ENCODE measurements around the gene OGFRL1.

The OGFRL1 gene

DNA sequence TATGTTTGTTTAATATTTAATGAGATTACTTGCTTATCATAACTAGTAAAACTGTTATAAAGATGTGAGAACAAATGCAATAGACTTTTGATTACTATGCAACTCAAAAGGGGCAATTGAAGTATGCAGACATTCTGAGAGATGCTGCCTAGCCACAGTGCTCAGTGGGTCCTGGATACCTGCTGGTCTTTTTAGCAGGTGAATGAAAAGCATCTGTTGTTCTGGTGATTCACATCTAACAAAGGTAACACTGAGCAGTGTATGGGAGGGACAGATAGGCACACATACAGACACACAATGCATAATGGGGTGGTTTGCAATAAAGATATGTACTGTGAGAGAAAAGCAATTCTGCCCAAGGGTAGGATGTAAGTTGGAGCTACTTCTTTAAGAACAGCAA lies 46.9 kb downstream of the OGFRL1 start:
- no peak for DNase-seq

DNA sequence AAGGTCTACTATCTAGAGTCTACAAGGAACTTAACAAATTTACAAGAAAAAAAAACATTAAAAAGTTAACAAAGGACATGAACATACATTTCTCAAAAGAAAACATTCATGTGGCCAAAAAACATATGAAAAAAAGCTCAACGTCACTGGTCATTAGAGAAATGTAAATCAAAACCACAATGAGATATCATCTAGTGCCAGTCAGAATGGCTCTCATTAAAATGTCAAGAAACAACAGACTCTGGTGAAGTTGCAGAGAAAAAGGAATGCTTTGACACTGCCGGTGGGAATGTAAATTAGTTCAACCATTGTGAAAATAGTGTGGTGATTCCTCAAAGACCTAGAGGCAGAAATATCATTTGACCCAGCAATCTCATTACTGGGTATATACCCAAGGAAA lies 48.3 kb downstream of the OGFRL1 start:
- DNase-seq: no peak

DNA sequence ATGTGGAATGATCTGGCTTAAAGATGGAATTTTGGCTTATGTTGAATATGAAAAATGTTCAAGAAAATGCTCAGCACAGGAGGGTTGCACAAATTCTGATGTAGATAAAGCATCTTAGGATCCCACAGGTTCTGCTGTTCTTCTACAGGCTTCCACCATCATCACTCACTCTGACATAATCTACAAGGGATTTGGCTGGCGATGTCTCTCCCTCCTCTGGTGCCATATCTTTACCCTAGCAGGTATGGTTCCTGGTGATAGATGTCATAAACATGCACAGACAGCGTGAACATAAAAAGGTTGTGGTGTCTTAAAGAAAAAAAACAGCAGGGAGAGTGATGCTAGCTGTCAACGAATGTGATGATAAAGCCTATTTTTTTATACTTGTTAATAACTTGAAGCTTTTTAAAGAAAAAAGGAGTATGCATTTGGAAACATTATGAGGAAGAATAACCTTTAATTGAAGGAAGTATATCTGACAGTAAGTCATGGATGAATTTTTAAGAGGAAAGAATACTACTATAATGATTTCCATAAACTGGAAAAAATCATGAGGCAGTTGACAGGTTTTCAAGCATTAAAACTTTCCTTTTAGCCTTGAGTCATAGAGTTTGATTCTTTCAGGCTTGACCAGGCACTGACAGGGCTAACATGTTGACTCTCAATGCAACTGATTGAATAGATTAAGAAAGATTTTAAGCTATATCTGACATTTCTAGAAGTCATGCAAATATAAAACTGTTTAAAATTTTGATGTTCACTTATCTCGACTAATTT lies 50.1 kb downstream of the OGFRL1 start:
- no peak for DNase-seq

DNA sequence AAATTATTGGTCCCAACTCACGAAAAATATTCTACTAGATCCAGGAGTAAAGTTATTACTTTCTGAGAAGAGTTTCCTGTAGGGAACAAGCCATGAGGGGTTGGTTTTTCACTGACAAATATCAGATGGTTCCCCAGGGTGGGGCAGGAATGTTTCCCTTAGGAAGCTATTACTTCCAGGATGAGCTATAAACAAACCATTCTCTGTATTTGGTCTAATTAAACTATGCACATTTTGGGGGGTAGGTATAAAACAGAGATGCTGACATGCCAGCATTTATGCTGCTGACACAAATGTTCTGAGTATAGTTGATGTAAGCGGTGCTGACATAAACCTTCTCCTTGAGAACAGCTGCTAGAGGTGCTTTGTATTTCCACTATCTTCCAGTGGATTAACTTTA lies 54.2 kb downstream of the OGFRL1 start:
- DNase-seq: no peak

DNA sequence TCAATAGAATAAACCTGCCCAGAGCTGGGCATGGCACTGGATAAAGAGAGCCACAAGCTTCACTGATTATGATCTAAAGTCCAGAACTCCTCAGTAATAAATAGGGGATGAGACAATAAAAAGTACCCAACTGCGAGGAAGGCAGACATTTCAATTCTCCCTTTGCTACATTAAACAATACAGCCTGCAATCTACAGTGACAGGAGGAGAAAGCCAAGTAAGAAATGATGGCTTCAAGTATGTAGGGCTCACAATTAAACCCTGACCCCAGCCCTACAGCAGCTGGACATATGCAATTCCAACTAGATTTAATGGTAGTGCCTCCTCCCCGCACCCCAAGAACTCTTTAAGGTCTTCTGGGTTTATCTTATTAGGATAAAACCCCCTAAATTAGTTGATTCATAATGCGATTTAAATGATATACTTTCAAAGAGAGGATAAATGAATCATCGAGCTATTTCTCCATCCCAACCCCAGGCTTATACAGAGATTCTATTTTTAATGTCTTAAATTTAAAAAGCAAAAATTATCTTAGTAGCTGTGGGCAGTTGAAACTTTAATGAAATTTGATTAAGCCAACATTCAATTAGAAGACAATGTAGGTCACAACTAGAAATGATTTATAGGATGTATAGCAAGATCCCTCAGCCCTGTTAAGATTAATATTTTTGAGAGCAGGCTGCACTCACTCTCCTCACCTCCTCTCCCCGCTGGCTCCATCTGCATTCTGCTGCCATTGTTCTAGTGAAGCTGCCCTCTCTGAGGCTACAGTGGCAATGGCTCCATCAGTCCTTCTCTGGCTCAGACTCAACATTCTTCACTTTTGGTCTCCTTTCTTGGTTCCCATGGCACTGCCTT lies 57.1 kb downstream of the OGFRL1 start:
- DNase-seq: no peak

DNA sequence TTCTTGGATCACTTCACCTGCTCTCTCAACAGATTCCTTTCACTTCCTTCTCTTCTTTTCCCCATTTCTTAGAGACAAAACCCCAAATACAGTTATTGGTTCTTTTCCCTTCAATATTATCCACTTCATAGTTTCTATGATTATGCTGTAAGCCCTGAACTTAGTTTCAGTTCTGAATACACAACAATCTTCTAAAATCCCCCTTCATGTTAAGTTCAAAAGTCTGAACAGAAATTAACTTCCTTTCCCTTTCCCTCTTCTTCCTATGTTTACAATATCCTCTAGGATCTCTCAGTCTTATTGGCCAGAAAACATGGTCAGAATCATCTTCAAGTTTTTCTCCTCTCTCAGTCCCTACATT lies 57.7 kb downstream of the OGFRL1 start:
- DNase-seq: no peak

DNA sequence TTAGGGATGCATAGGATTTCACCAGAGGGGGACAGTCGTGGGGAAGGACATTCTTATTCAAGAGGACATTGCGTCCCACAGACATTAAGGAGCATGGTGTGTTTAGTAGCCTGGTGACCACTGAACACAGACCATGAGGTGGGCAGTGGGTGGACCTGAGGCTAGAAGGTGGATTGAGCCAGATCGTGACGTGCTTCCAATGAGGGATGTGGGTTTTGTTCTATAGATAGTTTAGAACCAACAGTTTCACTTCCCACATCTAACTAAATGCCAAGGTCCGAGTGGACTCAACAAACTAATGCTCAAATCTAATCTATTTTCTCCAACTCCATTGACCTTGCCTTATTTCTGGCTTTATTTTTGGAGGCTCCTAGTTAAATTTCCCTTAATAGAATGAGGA lies 58.5 kb downstream of the OGFRL1 start:
- no peak for DNase-seq

DNA sequence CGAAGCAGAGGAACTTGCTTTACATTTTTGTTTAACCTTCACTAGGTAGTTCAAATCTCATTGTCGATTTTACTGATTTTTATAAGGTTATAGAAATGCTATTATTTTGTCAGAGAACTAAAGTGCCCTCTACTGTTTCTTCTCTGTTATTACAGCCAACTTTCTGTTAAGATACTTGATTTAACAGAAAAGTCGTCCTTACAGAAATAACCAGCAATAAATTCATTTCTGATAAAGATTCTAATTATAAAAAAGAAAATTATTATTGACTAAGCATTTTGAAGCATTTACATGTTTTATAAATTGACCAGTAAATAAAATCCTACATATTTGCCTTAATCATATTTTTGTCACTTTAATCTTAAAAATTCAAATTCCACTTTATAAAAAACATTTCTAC lies 60.8 kb downstream of the OGFRL1 start:
- DNase-seq: no peak

DNA sequence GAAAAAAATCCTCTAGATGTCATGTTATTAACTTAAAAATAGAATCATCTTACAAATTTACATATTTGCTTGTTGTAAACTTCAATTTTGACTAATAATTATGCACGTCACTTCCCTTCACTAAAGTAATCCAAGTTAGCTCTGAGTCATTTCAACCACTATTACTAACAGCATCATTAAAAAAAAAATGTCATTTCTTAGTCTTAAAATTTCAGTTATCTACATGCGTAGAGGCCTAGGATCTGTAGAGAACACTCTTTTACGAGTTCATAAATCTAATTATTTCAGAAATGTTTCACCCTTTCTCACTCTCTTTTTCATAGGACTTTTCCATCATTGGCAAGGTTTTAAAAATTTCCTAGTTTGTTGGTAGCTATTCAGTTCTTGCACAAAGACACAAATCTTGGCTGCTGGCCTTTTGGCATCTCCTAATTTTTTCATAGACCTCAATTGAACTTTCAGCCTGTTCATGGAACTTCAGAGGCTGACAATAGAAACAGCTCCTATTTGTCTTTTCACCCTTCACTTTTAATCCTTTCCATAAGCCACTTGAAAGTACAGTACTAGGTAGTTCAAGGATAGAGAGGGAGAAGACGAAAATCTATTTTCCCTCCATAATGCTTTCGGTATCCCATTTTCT lies 61.5 kb downstream of the OGFRL1 start:
- no peak for DNase-seq

DNA sequence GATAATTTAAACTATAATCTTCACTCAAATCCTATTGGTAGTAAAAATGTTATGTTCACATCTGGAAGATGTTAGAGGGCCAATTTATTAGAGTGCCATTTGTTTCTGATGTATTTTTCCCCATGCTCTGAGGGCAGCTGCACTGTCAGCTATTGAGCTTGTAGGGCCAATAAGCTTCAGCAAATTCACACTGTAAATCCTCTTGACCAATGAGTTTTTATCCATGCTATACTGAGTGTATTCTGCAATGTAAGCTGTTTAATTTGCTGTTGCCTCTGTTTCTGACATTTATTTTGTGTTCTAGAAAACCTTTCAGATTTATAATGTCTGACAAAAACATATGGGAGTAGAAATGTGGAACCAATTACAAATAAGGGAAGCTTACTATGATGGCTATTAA lies 62.6 kb downstream of the OGFRL1 start:
- no peak for DNase-seq
